Measurements from ENCODE around the gene TUBGCP4.

DNA sequence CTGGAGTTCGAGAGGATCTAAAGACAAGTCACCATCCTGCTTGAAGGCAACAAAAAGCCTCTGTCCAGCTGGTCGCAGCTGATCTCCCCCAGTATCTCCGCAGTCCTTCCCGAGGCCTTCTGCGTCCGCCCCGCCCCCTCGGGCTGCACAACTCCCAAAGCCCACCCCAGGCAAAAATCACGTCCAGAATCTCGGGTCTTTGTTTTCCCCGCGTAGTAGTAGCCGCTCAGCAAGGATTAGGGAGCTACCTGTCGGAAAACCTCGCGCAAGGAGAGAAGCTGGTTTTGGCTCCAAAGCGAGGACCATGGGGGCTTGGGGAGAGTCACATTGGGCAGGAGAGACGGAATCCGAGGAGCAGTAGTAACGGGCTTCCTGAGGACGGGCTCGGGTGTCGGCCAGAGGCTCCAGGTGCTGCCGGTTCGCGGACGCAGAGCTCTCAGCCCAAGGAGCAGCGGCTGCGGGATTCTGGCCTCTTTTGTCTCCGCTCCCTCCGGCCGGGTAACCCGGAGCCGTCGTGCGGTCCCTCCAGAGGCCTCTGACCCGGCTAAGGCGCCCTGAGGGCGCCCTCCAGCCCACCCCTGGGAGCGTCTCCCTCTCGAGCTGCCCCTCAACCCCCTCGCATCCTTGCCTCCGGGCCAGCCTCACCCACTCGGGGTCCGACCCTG lies 459 bp upstream of the TUBGCP4 start:
- TF ChIP-seq, protein P1, sequence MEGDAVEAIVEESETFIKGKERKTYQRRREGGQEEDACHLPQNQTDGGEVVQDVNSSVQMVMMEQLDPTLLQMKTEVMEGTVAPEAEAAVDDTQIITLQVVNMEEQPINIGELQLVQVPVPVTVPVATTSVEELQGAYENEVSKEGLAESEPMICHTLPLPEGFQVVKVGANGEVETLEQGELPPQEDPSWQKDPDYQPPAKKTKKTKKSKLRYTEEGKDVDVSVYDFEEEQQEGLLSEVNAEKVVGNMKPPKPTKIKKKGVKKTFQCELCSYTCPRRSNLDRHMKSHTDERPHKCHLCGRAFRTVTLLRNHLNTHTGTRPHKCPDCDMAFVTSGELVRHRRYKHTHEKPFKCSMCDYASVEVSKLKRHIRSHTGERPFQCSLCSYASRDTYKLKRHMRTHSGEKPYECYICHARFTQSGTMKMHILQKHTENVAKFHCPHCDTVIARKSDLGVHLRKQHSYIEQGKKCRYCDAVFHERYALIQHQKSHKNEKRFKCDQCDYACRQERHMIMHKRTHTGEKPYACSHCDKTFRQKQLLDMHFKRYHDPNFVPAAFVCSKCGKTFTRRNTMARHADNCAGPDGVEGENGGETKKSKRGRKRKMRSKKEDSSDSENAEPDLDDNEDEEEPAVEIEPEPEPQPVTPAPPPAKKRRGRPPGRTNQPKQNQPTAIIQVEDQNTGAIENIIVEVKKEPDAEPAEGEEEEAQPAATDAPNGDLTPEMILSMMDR (IDR thresholded peaks at IDR 0.05), result no peak
- no peak for TF ChIP-seq POLR2A (IDR thresholded peaks at IDR 0.05)
